SK-N-SH treated with all-trans-retinoic acid at 6 μM for 48 hours (cell line): ENCODE data around the gene TMEM238.

Source experiments
- ATAC-seq: fragments of 200-7000 bp; cut with Tn5 transposase; 3 replicates; pipeline ENCODE4 v1.9.1; 2020; ENCODE audit warnings: mild to moderate bottlenecking, moderate library complexity
- ARNTL ChIP-seq: fragments of 450-650 bp; formaldehyde crosslinking; IDR thresholded peaks from 2 replicates; pipeline ENCODE4 v1.5.0; 2020; ENCODE audit warnings: low read depth, mild to moderate bottlenecking, moderate library complexity, borderline replicate concordance
- CREB5 ChIP-seq: fragments of 250-450 bp; sonication (Bioruptor Pico); IDR thresholded peaks from 2 replicates; pipeline ENCODE4 v1.5.1; 2020; ENCODE audit warnings: low read depth, mild to moderate bottlenecking, moderate library complexity
- CSDC2 ChIP-seq: fragments of 250-450 bp; sonication (Bioruptor Pico); IDR thresholded peaks from 2 replicates; pipeline ENCODE4 v1.5.0; 2020; ENCODE audit warnings: mild to moderate bottlenecking, moderate library complexity
- CSRNP3 ChIP-seq: fragments of 250-450 bp; sonication (Bioruptor Pico); IDR thresholded peaks from 2 replicates; pipeline ENCODE4 v1.5.1; 2021; ENCODE audit warnings: mild to moderate bottlenecking, moderate library complexity
- ESRRG ChIP-seq: fragments of 250-450 bp; sonication (Bioruptor Pico); IDR thresholded peaks from 2 replicates; pipeline ENCODE4 v1.6.1; 2021; ENCODE audit warnings: mild to moderate bottlenecking
- GLIS3 ChIP-seq: fragments of 250-450 bp; sonication (Bioruptor Pico); IDR thresholded peaks from 2 replicates; pipeline ENCODE4 v1.5.0; 2020; ENCODE audit warnings: mild to moderate bottlenecking, moderate library complexity
- ISL1 ChIP-seq: fragments of 250-450 bp; sonication (Bioruptor Pico); IDR thresholded peaks from 2 replicates; pipeline ENCODE4 v2.1.2; 2022; ENCODE audit warnings: mild to moderate bottlenecking, moderate library complexity
- OSR1 ChIP-seq: fragments of 250-450 bp; sonication (Bioruptor Pico); IDR thresholded peaks from 2 replicates; pipeline ENCODE4 v1.8.0; 2022; ENCODE audit warnings: moderate library complexity, mild to moderate bottlenecking, inconsistent platforms
- POU6F1 ChIP-seq: fragments of 250-450 bp; sonication (Bioruptor Pico); IDR thresholded peaks from 2 replicates; pipeline ENCODE4 v1.8.0; 2021; ENCODE audit warnings: low read depth, mild to moderate bottlenecking, moderate library complexity, borderline replicate concordance
- PPARA ChIP-seq: fragments of 250-450 bp; sonication (Bioruptor Pico); IDR thresholded peaks from 2 replicates; pipeline ENCODE4 v1.5.0; 2020; ENCODE audit warnings: mild to moderate bottlenecking, borderline replicate concordance
- RARB ChIP-seq: fragments of 250-450 bp; sonication (Bioruptor Pico); IDR thresholded peaks from 2 replicates; pipeline ENCODE4 v1.8.0; 2021; ENCODE audit warnings: mild to moderate bottlenecking, moderate library complexity
- SNAI2 ChIP-seq: fragments of 250-450 bp; sonication (Bioruptor Pico); IDR thresholded peaks from 2 replicates; pipeline ENCODE4 v1.5.0; 2020; ENCODE audit warnings: mild to moderate bottlenecking, moderate library complexity
- TCF4 ChIP-seq: fragments of 250-450 bp; sonication (Bioruptor Pico); IDR thresholded peaks from 2 replicates; pipeline ENCODE4 v1.8.0; 2021; ENCODE audit warnings: mild to moderate bottlenecking, moderate library complexity, borderline replicate concordance
- TOX ChIP-seq: fragments of 250-450 bp; sonication (Bioruptor Pico); IDR thresholded peaks from 2 replicates; pipeline ENCODE4 v1.8.0; 2021; ENCODE audit warnings: mild to moderate bottlenecking, moderate library complexity, borderline replicate concordance
- TSHZ2 ChIP-seq: fragments of 250-450 bp; sonication (Bioruptor Pico); IDR thresholded peaks from 2 replicates; pipeline ENCODE4 v1.5.0; 2020; ENCODE audit warnings: mild to moderate bottlenecking, moderate library complexity
- ZC3H10 ChIP-seq: fragments of 250-450 bp; sonication (Bioruptor Pico); IDR thresholded peaks from 2 replicates; pipeline ENCODE4 v1.5.1; 2021; ENCODE audit warnings: mild to moderate bottlenecking, moderate library complexity
- ZFP3 ChIP-seq: fragments of 250-450 bp; sonication (Bioruptor Pico); IDR thresholded peaks from 2 replicates; pipeline ENCODE4 v1.5.0; 2020; ENCODE audit warnings: mild to moderate bottlenecking, moderate library complexity
- ZFP30 ChIP-seq: fragments of 450-650 bp; formaldehyde crosslinking; IDR thresholded peaks from 2 replicates; pipeline ENCODE4 v1.5.0; 2022; ENCODE audit warnings: mild to moderate bottlenecking, moderate library complexity
- ZNF565 ChIP-seq: fragments of 450-650 bp; formaldehyde crosslinking; conservative IDR thresholded peaks from 2 replicates; pipeline ENCODE4 v1.5.0; 2020; ENCODE audit warnings: low read depth, mild to moderate bottlenecking, moderate library complexity
- ZNF70 ChIP-seq: fragments of 450-650 bp; formaldehyde crosslinking; IDR thresholded peaks from 2 replicates; pipeline ENCODE4 v1.5.0; 2020; ENCODE audit warnings: mild to moderate bottlenecking, moderate library complexity
- ZNF8 ChIP-seq: fragments of 450-650 bp; formaldehyde crosslinking; IDR thresholded peaks from 2 replicates; pipeline ENCODE4 v1.5.0; 2020; ENCODE audit warnings: mild to moderate bottlenecking, moderate library complexity

Gene TMEM238

GRCh38 chr19:55387736-55388497 is 3.8 kb upstream of the TMEM238 start:
- TF ChIP-seq ZFP30 (CRISPR knock-in tag) = no peak
- TF ChIP-seq POU6F1 (CRISPR knock-in tag) = no peak
- TF ChIP-seq TOX (CRISPR knock-in tag) = no peak
- no peak for TF ChIP-seq OSR1 (CRISPR knock-in tag)
- TF ChIP-seq ARNTL = no peak
- no peak for ATAC-seq

GRCh38 chr19:55386493-55386971 is 2.4 kb upstream of the TMEM238 start:
- ATAC-seq = no peak
- no peak for TF ChIP-seq TOX (CRISPR knock-in tag)

GRCh38 chr19:55385724-55386492 is 1.8 kb upstream of the TMEM238 start, which contains the start of gene RPL28:
TSS of gene RPL28 (plus strand) at chr19:55385932. CDS start at chr19:55386358, 426 bp downstream.
- peak; percentile 84 for ATAC-seq
- TF ChIP-seq CREB5 (CRISPR knock-in tag) (no peak), ISL1 (CRISPR knock-in tag) (no peak), TOX (CRISPR knock-in tag) (no peak), ESRRG (no peak), PPARA (CRISPR knock-in tag) (no peak), SNAI2 (CRISPR knock-in tag) (no peak), ZFP3 (CRISPR knock-in tag) (no peak), ZNF70 (no peak), ZC3H10 (CRISPR knock-in tag) (no peak), TSHZ2 (CRISPR knock-in tag) (no peak), ZNF8 (no peak), ZNF565 (CRISPR knock-in tag) (no peak), ZFP30 (CRISPR knock-in tag) (no peak), CSDC2 (CRISPR knock-in tag) (no peak), TCF4 (no peak), POU6F1 (CRISPR knock-in tag) (no peak), GLIS3 (CRISPR knock-in tag) (no peak), CSRNP3 (no peak), RARB (CRISPR knock-in tag) (no peak)
